ENCODE measurements around the gene CSF1R.

DNA sequence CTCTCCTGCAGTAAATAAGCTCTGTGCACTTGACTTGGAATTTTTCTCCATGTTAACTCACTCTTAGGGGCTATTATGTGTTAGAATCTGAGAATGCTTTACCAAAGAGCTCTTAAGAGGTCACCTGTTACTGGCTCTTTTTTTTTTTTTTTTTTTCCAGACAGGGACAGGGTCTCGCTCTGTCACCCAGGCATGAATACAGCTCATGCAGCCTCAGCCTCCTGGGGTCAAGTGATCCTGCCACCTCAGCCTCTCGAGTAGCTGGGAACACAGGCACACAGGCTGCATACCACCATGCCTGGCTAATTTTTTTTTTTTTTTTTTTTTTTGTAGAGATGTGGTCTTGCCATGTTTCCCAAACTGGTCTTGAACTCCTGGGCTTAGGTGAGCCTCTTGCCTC is 63.7 kb downstream of the CSF1R start:
- TF ChIP-seq EZH2 (IDR thresholded peaks at IDR 0.05; ENCODE audit: borderline replicate concordance, insufficient read depth, low read length, poor library complexity, severe bottlenecking) (no peak), POLR2AphosphoS5 (IDR thresholded peaks at IDR 0.05) (no peak)
- TF ChIP-seq, protein P1, sequence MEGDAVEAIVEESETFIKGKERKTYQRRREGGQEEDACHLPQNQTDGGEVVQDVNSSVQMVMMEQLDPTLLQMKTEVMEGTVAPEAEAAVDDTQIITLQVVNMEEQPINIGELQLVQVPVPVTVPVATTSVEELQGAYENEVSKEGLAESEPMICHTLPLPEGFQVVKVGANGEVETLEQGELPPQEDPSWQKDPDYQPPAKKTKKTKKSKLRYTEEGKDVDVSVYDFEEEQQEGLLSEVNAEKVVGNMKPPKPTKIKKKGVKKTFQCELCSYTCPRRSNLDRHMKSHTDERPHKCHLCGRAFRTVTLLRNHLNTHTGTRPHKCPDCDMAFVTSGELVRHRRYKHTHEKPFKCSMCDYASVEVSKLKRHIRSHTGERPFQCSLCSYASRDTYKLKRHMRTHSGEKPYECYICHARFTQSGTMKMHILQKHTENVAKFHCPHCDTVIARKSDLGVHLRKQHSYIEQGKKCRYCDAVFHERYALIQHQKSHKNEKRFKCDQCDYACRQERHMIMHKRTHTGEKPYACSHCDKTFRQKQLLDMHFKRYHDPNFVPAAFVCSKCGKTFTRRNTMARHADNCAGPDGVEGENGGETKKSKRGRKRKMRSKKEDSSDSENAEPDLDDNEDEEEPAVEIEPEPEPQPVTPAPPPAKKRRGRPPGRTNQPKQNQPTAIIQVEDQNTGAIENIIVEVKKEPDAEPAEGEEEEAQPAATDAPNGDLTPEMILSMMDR (IDR thresholded peaks at IDR 0.05; ENCODE audit: poor library complexity, severe bottlenecking), result no peak
- TF ChIP-seq, protein P2, sequence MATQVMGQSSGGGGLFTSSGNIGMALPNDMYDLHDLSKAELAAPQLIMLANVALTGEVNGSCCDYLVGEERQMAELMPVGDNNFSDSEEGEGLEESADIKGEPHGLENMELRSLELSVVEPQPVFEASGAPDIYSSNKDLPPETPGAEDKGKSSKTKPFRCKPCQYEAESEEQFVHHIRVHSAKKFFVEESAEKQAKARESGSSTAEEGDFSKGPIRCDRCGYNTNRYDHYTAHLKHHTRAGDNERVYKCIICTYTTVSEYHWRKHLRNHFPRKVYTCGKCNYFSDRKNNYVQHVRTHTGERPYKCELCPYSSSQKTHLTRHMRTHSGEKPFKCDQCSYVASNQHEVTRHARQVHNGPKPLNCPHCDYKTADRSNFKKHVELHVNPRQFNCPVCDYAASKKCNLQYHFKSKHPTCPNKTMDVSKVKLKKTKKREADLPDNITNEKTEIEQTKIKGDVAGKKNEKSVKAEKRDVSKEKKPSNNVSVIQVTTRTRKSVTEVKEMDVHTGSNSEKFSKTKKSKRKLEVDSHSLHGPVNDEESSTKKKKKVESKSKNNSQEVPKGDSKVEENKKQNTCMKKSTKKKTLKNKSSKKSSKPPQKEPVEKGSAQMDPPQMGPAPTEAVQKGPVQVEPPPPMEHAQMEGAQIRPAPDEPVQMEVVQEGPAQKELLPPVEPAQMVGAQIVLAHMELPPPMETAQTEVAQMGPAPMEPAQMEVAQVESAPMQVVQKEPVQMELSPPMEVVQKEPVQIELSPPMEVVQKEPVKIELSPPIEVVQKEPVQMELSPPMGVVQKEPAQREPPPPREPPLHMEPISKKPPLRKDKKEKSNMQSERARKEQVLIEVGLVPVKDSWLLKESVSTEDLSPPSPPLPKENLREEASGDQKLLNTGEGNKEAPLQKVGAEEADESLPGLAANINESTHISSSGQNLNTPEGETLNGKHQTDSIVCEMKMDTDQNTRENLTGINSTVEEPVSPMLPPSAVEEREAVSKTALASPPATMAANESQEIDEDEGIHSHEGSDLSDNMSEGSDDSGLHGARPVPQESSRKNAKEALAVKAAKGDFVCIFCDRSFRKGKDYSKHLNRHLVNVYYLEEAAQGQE (IDR thresholded peaks at IDR 0.05; ENCODE audit: borderline replicate concordance), result no peak

All from neural cell (in vitro differentiated cells).